ENCODE results near the gene SERPINA5. TPM values are rescaled to one million over a fixed set of nuclear protein-coding genes. Genes with fewer than 3 reads are reported as not detected.

SERPINA5 gene
- total and polyA plus RNA-seq, 3 donors from 2014 or later: 940 to 1,170 (median 1,154) TPM

DNA sequence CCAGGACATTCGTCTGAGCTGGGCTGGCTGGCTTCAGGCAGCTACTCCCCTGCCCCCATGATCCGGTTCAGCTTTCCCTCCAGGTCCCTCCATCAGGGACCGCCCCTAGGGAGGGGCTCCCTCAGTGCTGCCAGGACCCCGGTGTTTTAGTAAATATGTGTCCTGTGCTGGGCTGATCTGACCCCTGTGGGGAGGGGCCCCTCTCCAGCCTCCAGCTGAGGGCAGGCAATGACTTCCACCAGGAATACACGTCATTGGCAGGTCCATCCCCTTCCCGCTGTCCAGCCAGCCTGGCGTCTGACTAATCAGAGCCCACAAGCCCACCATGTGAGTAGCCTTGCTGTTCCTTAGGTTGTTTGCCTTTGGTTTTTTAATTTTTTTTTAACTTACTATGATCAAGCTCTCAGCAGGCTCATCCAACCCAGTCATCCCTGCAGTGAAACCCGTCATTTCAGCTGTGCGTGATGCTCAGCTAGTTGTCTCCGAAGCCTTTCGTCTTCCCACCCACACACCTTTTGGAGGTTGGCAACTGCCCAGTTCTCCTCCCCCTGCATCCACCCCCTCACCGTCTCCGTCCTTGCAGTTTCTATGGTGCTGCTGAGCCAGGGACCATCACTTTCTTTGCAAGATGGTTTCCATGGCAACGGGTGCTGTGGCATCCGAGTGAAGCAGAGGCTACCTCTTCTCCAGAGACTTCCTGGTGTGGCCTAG, 35.9 kb upstream of the SERPINA5 start:
- no peaks in the 10 kb centered on the region for H3K9me3 ChIP-seq
- TF ChIP-seq POLR2A (IDR thresholded peaks at IDR 0.05) (no peak), CTCF (IDR thresholded peaks at IDR 0.05) (no peak)
- H3K36me3 ChIP-seq (ENCODE audit: low read depth, missing control alignments): no peaks in the 10 kb centered on the region
- intact Hi-C loops (cut with DNase I; ENCODE audit: low total_unique reads): no loop called here
- H3K4me1 ChIP-seq: peaks cover 8% of the 10 kb centered on the region
- H3K4me3 ChIP-seq: no peak overlapping the region
- no peak overlapping the region for H3K27ac ChIP-seq
- H3K27me3 ChIP-seq: no peaks in the 10 kb centered on the region
- no peak for DNase-seq
- WGBS, 2 donors: 64 to 76% methylated on average over 14 to 15 of the region's 15 CpGs

DNA sequence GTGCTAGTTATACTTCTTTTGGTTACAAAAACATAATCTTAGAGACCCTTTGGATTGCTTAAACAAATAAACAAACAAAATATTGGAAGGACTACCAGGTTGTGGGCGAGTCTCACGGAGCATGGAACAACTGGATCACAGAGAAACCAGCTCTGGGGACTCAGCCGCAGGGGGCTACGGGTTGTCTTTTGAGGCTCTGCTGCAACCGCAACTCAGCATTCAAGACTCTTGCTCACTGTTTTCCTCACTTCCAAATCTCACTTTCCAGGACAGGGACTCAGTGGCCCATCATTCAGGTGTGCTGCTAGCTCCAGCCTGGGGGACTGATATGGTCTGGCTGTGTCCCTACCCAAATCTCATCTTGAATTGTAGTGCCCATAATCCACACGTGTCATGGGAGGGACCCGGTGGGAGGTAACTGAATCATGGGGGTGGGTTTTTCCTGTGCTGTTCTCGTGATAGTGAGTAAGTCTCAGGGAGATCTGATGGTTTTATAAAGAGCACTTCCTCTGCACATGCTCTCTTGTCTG, 34.0 kb upstream of the SERPINA5 start:
- no peak for DNase-seq
- H3K9me3 ChIP-seq: no peaks in the 10 kb centered on the region
- H3K36me3 ChIP-seq (ENCODE audit: low read depth, missing control alignments): no peaks in the 10 kb centered on the region
- TF ChIP-seq CTCF (IDR thresholded peaks at IDR 0.05) (no peak), POLR2A (IDR thresholded peaks at IDR 0.05) (no peak)
- WGBS, 2 donors: 93% methylated on average over 8 of the region's 8 CpGs
- intact Hi-C loops (cut with DNase I; ENCODE audit: low total_unique reads): no loop called here
- H3K27me3 ChIP-seq: no peaks in the 10 kb centered on the region
- H3K27ac ChIP-seq: no peak overlapping the region
- no peak overlapping the region for H3K4me3 ChIP-seq
- H3K4me1 ChIP-seq: peaks cover 7% of the 10 kb centered on the region

DNA sequence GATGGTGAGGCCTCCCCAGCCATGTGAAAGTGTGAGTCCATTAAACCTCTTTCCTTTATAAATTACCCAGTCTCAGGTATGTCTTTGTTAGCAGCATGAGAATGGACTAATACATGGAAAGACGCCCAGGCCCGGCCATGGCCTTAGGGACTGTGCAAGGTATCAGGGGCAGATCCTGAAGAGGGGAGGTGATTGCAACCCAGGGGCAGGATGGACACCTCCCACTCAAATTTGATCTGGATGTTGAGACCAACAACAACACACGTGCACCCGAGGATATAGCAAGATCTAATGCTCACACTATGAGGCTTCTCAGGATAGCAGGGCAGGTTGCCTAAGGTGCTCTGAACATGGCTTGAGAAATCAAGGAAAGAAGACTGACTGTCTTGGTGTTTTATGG, 33.5 kb upstream of the SERPINA5 start:
- Histone ChIP-seq H3K27ac (no peak overlapping the region), H3K4me3 (no peak overlapping the region), H3K4me1 (peaks cover 7% of the 10 kb centered on the region), H3K9me3 (no peaks in the 10 kb centered on the region), H3K27me3 (no peaks in the 10 kb centered on the region), H3K36me3 (ENCODE audit: low read depth, missing control alignments) (no peaks in the 10 kb centered on the region)
- no peak for TF ChIP-seq POLR2A (IDR thresholded peaks at IDR 0.05)
- TF ChIP-seq CTCF (IDR thresholded peaks at IDR 0.05): no peak
- DNase-seq: no peak
- 71 to 99% methylated on average over 4 of the region's 4 CpGs for WGBS, 2 donors
- intact Hi-C loops (cut with DNase I; ENCODE audit: low total_unique reads): no loop called here

DNA sequence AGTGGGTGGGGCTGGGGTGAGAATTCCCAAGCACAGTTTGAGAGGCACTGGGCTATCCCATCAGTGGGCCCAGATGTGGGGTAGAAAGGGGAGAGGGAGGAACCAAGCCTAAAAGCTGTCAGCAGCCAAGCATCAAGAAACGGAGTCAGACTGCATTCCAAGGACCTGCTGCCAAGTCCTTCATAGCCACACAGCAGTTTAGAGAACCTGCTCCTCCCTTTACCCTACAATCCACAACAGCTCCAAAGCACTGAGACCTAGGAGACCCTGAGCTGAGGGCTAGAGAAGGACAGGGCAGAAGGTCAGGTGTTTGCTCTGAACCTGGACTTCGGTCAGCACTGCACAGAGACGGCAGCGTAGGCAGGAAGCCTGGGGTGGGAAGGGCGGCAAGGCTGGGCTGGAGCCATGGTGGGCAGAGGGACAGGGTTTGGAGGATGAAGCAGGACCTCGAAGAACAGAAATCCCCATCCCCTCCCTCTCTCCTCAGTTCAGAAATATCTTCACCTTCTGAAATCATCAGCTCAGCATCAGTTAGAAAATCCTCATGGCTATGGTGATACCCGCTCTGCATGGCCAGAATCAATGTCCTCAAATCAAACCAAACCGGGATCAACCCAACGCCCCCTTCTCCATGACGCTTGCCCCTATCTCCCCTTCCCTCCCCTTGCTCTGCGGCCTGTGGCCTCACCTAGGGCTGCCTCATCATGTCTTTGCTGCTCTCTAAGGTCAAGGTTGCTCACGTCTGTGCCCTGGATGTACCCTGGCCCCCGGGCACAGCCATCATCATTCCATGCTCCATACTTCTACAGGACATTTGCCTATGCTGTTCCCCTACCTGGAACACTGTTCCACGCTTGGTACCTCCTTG, 32.9 kb upstream of the SERPINA5 start:
- DNase-seq: no peak
- WGBS, 2 donors: 83 to 84% methylated on average over 14 of the region's 14 CpGs
- Histone ChIP-seq H3K27me3 (no peaks in the 10 kb centered on the region), H3K27ac (no peak overlapping the region), H3K9me3 (no peaks in the 10 kb centered on the region), H3K36me3 (ENCODE audit: low read depth, missing control alignments) (no peaks in the 10 kb centered on the region), H3K4me3 (no peak overlapping the region), H3K4me1 (peaks cover 7% of the 10 kb centered on the region)
- TF ChIP-seq CTCF (IDR thresholded peaks at IDR 0.05): no peak
- no peak for TF ChIP-seq POLR2A (IDR thresholded peaks at IDR 0.05)
- intact Hi-C loops (cut with DNase I; ENCODE audit: low total_unique reads): no loop called here

Data from testis (tissue), 3 donors.